GM12891 (cell line): Measurements from ENCODE around the gene LRP6.

ENCODE experiments used
- POLR2A ChIP-seq: IDR thresholded peaks from 2 replicates; pipeline ENCODE4 v1.6.1; 2011; ENCODE audit warnings: low read depth, low read length, control low read depth
- POLR2AphosphoS5 ChIP-seq: IDR thresholded peaks from 2 replicates; pipeline ENCODE4 v1.6.1; 2011; ENCODE audit warnings: low read depth, low read length, control low read depth
- TAF1 ChIP-seq: IDR thresholded peaks from 2 replicates; pipeline ENCODE4 v1.6.1; 2011; ENCODE audit warnings: low read depth, low read length, control low read depth

- TF ChIP-seq POLR2A (no peak), TAF1 (no peak), POLR2AphosphoS5 (no peak)
Measured at GRCh38 chr12:12270226-12270625, 3.4 kb upstream of the LRP6 start.
